ENCODE results near the gene GOLGA8S.

- TF ChIP-seq CTCF (IDR thresholded peaks at IDR 0.05) (no peak), POLR2A (IDR thresholded peaks at IDR 0.05) (no peak)
Measured at GRCh38 chr15:23395832-23396231, 41.3 kb downstream of the GOLGA8S start.
